A673 (cell line): ENCODE measurements around the gene UTP4. TPM values are rescaled to one million over a fixed set of nuclear protein-coding genes. Genes with fewer than 3 reads are reported as not detected.

Source experiments
- BruUV-seq: library from RNA; stranded (reverse); fragments of 400-500 nt; replicated peaks from 2 replicates; lab custom pipeline; 2021; lab: Mats Ljungman, UMichigan
- CTCF ChIA-PET: fragments of 300-600 bp; sonication (Branson Sonifier 250); formaldehyde crosslinking; loops from one replicate; lab custom pipeline; 2022; ENCODE audit warnings: antibody characterized with exemption; lab: Charles Lee
- POLR2A ChIA-PET: fragments of 300-600 bp; sonication (Branson Sonifier 250); formaldehyde crosslinking; loops from one replicate; lab custom pipeline; 2022; ENCODE audit warnings: antibody characterized with exemption; ENCODE audit not compliant: low non-redundant PET; lab: Charles Lee
- DNase-seq: peaks from one replicate; pipeline ENCODE4 v3.0.0-alpha.2; 2015; ENCODE audit warnings: low spot score
- H3K27ac ChIP-seq: fragments of 200-600 bp; sonication (generic); 2 replicates; pipeline ENCODE4 v1.5.1; 2016; ENCODE audit warnings: mixed run types, low read depth, mild to moderate bottlenecking, mixed read lengths, antibody characterized with exemption, low read length; ENCODE audit not compliant: poor library complexity, severe bottlenecking
- H3K27me3 ChIP-seq: fragments of 200-600 bp; sonication (generic); replicated peaks from 2 replicates; pipeline ENCODE4 v1.6.1; 2017; ENCODE audit warnings: mixed run types, low read depth, mild to moderate bottlenecking, mixed read lengths, antibody characterized with exemption, low read length; ENCODE audit not compliant: insufficient read depth, poor library complexity
- H3K36me3 ChIP-seq: fragments of 200-600 bp; sonication (generic); 2 replicates; pipeline ENCODE4 v1.6.1; 2016; ENCODE audit warnings: mixed run types, mild to moderate bottlenecking, mixed read lengths, antibody characterized with exemption, low read length; ENCODE audit not compliant: insufficient read depth, poor library complexity, severe bottlenecking
- H3K4me1 ChIP-seq: fragments of 200-600 bp; sonication (generic); 2 replicates; pipeline ENCODE4 v1.6.1; 2017; ENCODE audit warnings: mixed run types, mild to moderate bottlenecking, mixed read lengths, antibody characterized with exemption, low read length; ENCODE audit not compliant: insufficient read depth, poor library complexity, severe bottlenecking
- H3K4me3 ChIP-seq: fragments of 200-600 bp; sonication (generic); 2 replicates; pipeline ENCODE4 v1.5.1; 2016; ENCODE audit warnings: low read depth, mixed run types, mild to moderate bottlenecking, mixed read lengths, low read length; ENCODE audit not compliant: poor library complexity, severe bottlenecking
- H3K9me3 ChIP-seq: fragments of 200-600 bp; sonication (generic); 2 replicates; pipeline ENCODE4 v1.6.1; 2016; ENCODE audit warnings: mixed run types, low read depth, mild to moderate bottlenecking, mixed read lengths, antibody characterized with exemption, low read length; ENCODE audit not compliant: poor library complexity, severe bottlenecking
- CTCF ChIP-seq: fragments of 300-800, 200-600 bp; sonication (generic); conservative IDR thresholded peaks from 2 replicates; pipeline ENCODE4 v1.5.1; 2017; ENCODE audit warnings: low read depth, mild to moderate bottlenecking, antibody characterized with exemption, low read length, moderate library complexity, mixed read lengths
- EZH2 ChIP-seq: fragments of 200-600 bp; sonication (generic); IDR thresholded peaks from 2 replicates; pipeline ENCODE4 v1.6.1; 2017; ENCODE audit warnings: borderline replicate concordance, low read depth, mild to moderate bottlenecking, mixed read lengths, antibody characterized with exemption, low read length; ENCODE audit not compliant: poor library complexity, severe bottlenecking
- intact Hi-C: fragments of 100-400 bp; cut with micrococcal nuclease; formaldehyde crosslinking; loops from one replicate; pipeline ENCODE4 v1.10.0; 2022; ENCODE audit not compliant: unreplicated experiment
- total RNA-seq: library from RNA; stranded (reverse); gene quantifications from 2 replicates; pipeline ENCODE4 v1.2.3, GENCODE V29; 2021

Gene UTP4
- total RNA-seq, 1 experiment from 2014 or later = 146 TPM

GRCh38 chr16:69095193-69095592 is 37.3 kb upstream of the UTP4 start:
- CTCF ChIA-PET = no interaction called here
- Histone ChIP-seq H3K4me3 (no peak overlapping the region), H3K27ac (no peak overlapping the region), H3K4me1 (peaks cover 10% of the 10 kb centered on the region), H3K36me3 (no peaks in the 10 kb centered on the region), H3K27me3 (no peaks in the 10 kb centered on the region), H3K9me3 (no peaks in the 10 kb centered on the region)
- intact Hi-C loops = no loop called here
- TF ChIP-seq EZH2 (no peak), CTCF (no peak)
- DNase-seq = no peak
- BruUV-seq = no TSS peak
- POLR2A ChIA-PET = no interaction called here

GRCh38 chr16:69100071-69100691 is 32.3 kb upstream of the UTP4 start:
- Histone ChIP-seq H3K36me3 (no peaks in the 10 kb centered on the region), H3K9me3 (no peaks in the 10 kb centered on the region), H3K27me3 (no peaks in the 10 kb centered on the region), H3K27ac (no peak overlapping the region), H3K4me3 (no peak overlapping the region), H3K4me1 (peaks cover 10% of the 10 kb centered on the region)
- intact Hi-C loops = no loop called here
- TF ChIP-seq EZH2 = no peak
- no peak for TF ChIP-seq CTCF
- CTCF ChIA-PET = no interaction called here
- POLR2A ChIA-PET = no interaction called here
- no TSS peak for BruUV-seq
- DNase-seq = no peak

- BruUV-seq = no TSS peak
- peak; percentile 79 for DNase-seq
- Histone ChIP-seq H3K27me3 (no peaks in the 10 kb centered on the region), H3K9me3 (no peaks in the 10 kb centered on the region), H3K4me1 (peaks cover 8% of the 10 kb centered on the region), H3K4me3 (peak within 1 kb of the TSS; percentile 66), H3K36me3 (no peaks in the 10 kb centered on the region), H3K27ac (no peak within 1 kb of the TSS)
- intact Hi-C loops = loop anchor here (1.0 to 5.0 kb wide), 4 partner anchors 108 to 577 kb away; no protein-coding TSS in a partner anchor
- TF ChIP-seq CTCF (peak; percentile 63), EZH2 (no peak)
- POLR2A ChIA-PET = no interaction called here
- CTCF ChIA-PET = interaction anchor here (0.5 to 1.7 kb wide), 5 partner anchors 18 to 577 kb away, joined by 3 to 12 read pairs (median 5); no protein-coding TSS in a partner anchor
Observed at GRCh38 chr16:69105501-69106361, 26.7 kb upstream of the UTP4 start, which contains the start of gene HAS3. TSS of gene HAS3 (plus strand) at chr16:69105653. CDS start at chr16:69109396, 3,743 bp downstream.
